TTC549 (cell line): ENCODE measurements around the gene HAUS5.

Experiments
- FAIRE-seq: peaks from 2 replicates; lab custom pipeline; 2012; peaks lifted over from hg19 to GRCh38; lab: Jason Lieb, UNC

The HAUS5 gene

DNA sequence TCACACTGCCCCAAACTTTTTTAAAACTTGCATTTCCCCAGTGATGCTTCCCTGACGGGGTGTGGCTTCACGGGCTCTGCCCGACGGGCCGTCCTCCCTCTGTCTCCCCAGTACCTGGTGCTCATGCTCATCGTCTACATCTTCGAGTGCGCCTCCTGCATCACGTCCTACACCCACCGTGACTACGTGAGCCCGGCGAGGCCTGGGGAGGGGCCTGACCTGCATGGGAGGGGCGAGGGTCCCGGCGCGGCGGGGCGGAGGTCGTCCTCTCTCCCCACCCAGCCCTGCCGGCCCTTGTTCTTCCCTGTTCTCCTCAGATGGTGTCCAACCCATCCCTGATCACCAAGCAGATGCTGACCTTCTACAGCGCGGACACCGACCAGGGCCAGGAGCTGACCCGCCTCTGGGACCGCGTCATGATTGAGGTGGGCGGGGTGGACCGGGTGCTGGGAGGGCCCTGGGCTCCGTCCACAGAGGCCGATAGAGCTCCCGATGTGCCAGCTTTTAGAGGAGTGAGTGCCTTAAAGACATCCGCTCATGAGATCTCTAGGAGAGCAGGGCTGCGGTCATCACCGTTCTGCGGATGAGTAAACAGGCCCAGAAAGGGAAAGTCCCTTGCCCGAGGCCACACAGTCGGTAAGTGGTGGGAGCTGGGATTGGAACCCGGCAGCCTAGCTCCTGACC is 60.7 kb downstream of the HAUS5 start:
- FAIRE-seq: no peak
